Suprapubic skin (tissue), 3 donors: Measurements from ENCODE around the gene CALN1.

Experiments used
- CTCF ChIP-seq, 2 donors: fragments of 200-600 bp in 1 of 2; fragments of 450-650 bp in 1 of 2; sonication (generic) in 1 of 2; IDR thresholded peaks; one replicate each; pipeline ENCODE4 v1.5.1; 2016 to 2019; ENCODE audit warnings: antibody characterized with exemption in 2 of 2, mild to moderate bottlenecking in 1 of 2, moderate library complexity in 1 of 2
- POLR2AphosphoS5 ChIP-seq, 3 donors: sonication (generic); formaldehyde crosslinking; IDR thresholded peaks; one replicate each; pipeline ENCODE4 v1.6.1; 2017; ENCODE audit warnings: antibody characterized with exemption in 3 of 3

- TF ChIP-seq CTCF (IDR thresholded peaks at IDR 0.05), result no peak
- no peak for TF ChIP-seq POLR2AphosphoS5 (IDR thresholded peaks at IDR 0.05)
Observed at GRCh38 chr7:72055426-72055825, 356.7 kb downstream of the CALN1 start.
